Smooth muscle cell (in vitro differentiated cells): ENCODE data around the gene HOATZ. TPM values are rescaled to one million over a fixed set of nuclear protein-coding genes. Genes with fewer than 3 reads are reported as not detected.

Source experiments
- DNase-seq: peaks from one replicate; lab custom pipeline; 2025; ENCODE audit not compliant: unreplicated experiment; lab: John Stamatoyannopoulos, UW
- H2AFZ ChIP-seq: fragments of 200-600 bp; sonication (generic); 2 replicates; pipeline ENCODE4 v1.6.0; 2016; ENCODE audit warnings: antibody characterized with exemption, low read depth, mild to moderate bottlenecking
- H3F3A ChIP-seq: fragments of 200-600 bp; sonication (generic); 2 replicates; pipeline ENCODE4 v1.6.0; 2017; ENCODE audit warnings: antibody characterized with exemption, low read depth
- H3K27ac ChIP-seq: fragments of 200-600 bp; sonication (generic); 2 replicates; pipeline ENCODE4 v1.5.1; 2016; ENCODE audit warnings: low read depth, mild to moderate bottlenecking
- H3K27me3 ChIP-seq: fragments of 200-600 bp; sonication (generic); 2 replicates; pipeline ENCODE4 v1.6.1; 2016; ENCODE audit warnings: low read depth, mild to moderate bottlenecking
- H3K36me3 ChIP-seq: fragments of 200-600 bp; sonication (generic); 2 replicates; pipeline ENCODE4 v1.5.1; 2016; ENCODE audit warnings: low read depth
- H3K4me1 ChIP-seq: fragments of 200-600 bp; sonication (generic); 2 replicates; pipeline ENCODE4 v1.5.1; 2016; ENCODE audit warnings: low read depth
- H3K4me2 ChIP-seq: fragments of 200-600 bp; sonication (generic); 2 replicates; pipeline ENCODE4 v1.6.0; 2016; ENCODE audit warnings: mild to moderate bottlenecking
- H3K4me3 ChIP-seq: fragments of 200-600 bp; sonication (generic); 2 replicates; pipeline ENCODE4 v1.5.1; 2016; ENCODE audit warnings: mild to moderate bottlenecking
- H3K79me2 ChIP-seq: fragments of 200-600 bp; sonication (generic); 2 replicates; pipeline ENCODE4 v1.6.0; 2016; ENCODE audit warnings: low read depth, mild to moderate bottlenecking
- H3K9ac ChIP-seq: fragments of 200-600 bp; sonication (generic); 2 replicates; pipeline ENCODE4 v1.6.0; 2016; ENCODE audit warnings: low read depth
- H3K9me3 ChIP-seq: fragments of 200-600 bp; sonication (generic); replicated peaks from 2 replicates; pipeline ENCODE4 v1.5.1; 2016; ENCODE audit warnings: low read depth
- H4K20me1 ChIP-seq: fragments of 200-600 bp; sonication (generic); 2 replicates; pipeline ENCODE4 v1.6.0; 2016; ENCODE audit warnings: low read depth
- WGBS: methylation state at CpG from one replicate; pipeline ENCODE4 v1.1.7; 2016; ENCODE audit warnings: low lambda C conversion rate; 5-methylcytosine and 5-hydroxymethylcytosine counted together
- polyA plus RNA-seq: library from polyadenylated mRNA; unstranded; fragments of >200 nt; fragmentation: Nextera tagmentation; extraction: Ambion mirVana; gene quantifications from 2 replicates; pipeline ENCODE4 v1.2.1, GENCODE V29; 2016
- total RNA-seq: library from RNA; depleted of rRNA; stranded (reverse); fragments of >200 nt; gene quantifications from 2 replicates; pipeline ENCODE4 v1.2.3, GENCODE V29; 2014
- TF ChIP-seq, protein P1 (sequence below): fragments of 200-600 bp; sonication (generic); IDR thresholded peaks from 2 replicates; pipeline ENCODE4 v1.5.1; 2017; ENCODE audit warnings: borderline replicate concordance, mild to moderate bottlenecking, antibody characterized with exemption; ENCODE audit not compliant: insufficient read depth, poor library complexity, severe bottlenecking

The HOATZ gene
- total and polyA plus RNA-seq, 2 experiments from 2014 or later: 0.85 to 1.2 TPM

DNA sequence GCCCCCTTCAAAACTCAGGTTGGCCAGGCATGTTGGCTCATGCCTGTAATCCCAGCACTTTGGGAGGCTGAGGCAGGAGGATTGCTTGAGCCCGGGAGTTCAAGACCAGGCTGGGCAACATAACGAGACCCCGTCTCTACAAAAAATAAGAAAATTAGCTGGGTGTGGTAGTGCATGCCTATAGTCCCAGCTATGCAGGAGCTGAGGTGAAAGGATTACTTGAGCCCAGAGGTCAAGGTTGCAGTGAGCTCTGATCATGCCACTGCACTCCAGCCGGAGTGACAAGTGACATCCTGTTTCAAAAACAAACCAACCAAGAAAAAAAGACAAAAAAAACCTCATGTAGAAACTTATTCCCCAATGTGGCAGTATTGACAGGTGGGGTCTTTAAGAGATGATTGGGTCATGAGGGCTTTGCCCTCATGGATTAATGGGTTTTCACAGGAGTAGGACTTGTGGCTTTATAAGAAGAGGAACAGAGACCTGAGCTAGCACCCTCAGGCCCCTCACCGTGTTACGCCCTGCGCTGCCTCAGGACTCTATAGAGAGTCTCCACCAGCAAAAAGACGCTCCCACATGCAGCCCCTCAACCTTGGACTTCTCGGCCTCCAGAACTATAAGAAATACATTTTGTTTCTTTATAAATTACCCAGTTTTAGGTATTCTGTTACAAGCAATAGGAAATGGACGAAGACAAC, 48.3 kb downstream of the HOATZ start:
- Histone ChIP-seq H3K4me3 (no peak overlapping the region), H2AFZ (no peak overlapping the region), H3K4me1 (no peaks in the 10 kb centered on the region), H3K9me3 (no peaks in the 10 kb centered on the region), H3K4me2 (no peak overlapping the region), H3K79me2 (no peaks in the 10 kb centered on the region), H3K27me3 (no peaks in the 10 kb centered on the region), H3F3A (no peaks in the 10 kb centered on the region), H3K9ac (peak overlapping the region; percentile 43), H4K20me1 (no peaks in the 10 kb centered on the region), H3K27ac (peak overlapping the region; percentile 72), H3K36me3 (no peaks in the 10 kb centered on the region)
- WGBS: 90% methylated on average over 10 of the region's 10 CpGs
- no peak for DNase-seq
- TF ChIP-seq, protein P1, sequence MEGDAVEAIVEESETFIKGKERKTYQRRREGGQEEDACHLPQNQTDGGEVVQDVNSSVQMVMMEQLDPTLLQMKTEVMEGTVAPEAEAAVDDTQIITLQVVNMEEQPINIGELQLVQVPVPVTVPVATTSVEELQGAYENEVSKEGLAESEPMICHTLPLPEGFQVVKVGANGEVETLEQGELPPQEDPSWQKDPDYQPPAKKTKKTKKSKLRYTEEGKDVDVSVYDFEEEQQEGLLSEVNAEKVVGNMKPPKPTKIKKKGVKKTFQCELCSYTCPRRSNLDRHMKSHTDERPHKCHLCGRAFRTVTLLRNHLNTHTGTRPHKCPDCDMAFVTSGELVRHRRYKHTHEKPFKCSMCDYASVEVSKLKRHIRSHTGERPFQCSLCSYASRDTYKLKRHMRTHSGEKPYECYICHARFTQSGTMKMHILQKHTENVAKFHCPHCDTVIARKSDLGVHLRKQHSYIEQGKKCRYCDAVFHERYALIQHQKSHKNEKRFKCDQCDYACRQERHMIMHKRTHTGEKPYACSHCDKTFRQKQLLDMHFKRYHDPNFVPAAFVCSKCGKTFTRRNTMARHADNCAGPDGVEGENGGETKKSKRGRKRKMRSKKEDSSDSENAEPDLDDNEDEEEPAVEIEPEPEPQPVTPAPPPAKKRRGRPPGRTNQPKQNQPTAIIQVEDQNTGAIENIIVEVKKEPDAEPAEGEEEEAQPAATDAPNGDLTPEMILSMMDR: no peak

DNA sequence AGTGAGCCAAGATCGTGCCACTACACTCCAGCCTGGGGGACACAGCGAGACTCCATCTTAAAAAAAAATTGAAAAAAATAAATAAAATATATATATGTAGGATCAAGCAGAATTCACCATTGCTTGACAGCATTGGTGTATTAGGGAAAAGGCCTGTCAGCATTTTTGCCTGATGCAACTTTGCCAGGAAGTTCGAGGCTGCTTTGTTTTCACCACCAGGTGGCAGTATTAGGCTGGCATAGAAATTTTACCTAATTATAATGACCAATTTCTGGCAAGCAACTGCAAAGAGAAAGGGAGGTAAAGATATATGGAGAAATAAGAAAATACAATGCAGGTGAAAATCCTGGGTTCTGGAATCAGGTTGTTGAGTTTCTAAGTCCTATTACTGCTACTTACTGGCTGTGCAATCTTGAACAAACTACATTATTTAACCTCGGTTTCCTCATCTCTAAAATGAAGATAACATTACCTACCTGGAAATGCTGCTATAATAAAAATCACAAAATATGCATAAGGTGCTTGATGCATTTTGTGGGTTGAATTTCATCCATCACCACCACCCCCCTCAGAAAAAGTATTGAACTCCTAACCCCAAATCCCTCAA, 50.6 kb downstream of the HOATZ start:
- no peak overlapping the region for H3K4me3 ChIP-seq
- H3K36me3 ChIP-seq: no peaks in the 10 kb centered on the region
- no peaks in the 10 kb centered on the region for H3F3A ChIP-seq
- no peaks in the 10 kb centered on the region for H3K27me3 ChIP-seq
- TF ChIP-seq, protein P1: peak; percentile 91
- WGBS: 63% methylated on average over 4 of the region's 4 CpGs
- DNase-seq: peak; percentile 4
- no peak overlapping the region for H3K9ac ChIP-seq
- no peak overlapping the region for H3K27ac ChIP-seq
- H4K20me1 ChIP-seq: no peaks in the 10 kb centered on the region
- H3K9me3 ChIP-seq: no peaks in the 10 kb centered on the region
- H2AFZ ChIP-seq: no peak overlapping the region
- H3K4me1 ChIP-seq: peaks cover 2% of the 10 kb centered on the region
- H3K4me2 ChIP-seq: no peak overlapping the region
- H3K79me2 ChIP-seq: no peaks in the 10 kb centered on the region

DNA sequence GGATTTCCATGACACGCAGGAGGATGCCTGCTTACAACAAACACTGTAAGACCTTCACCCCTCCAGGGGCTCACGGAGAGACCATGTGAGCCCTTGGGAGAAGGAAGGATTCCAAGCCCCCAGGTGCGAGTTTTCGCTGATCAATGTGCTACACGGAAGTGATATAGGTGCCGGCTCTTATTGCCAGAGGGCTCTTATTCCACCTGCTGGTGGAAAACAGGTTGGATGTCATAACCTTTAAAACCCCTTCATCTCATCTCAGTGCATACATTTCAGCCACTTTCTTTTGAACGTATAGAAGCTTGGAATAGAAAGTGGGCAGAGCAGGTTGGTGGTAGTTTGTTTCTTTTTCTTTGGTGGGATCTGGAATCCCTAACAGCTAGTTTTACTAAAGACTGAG, 51.7 kb downstream of the HOATZ start:
- no peaks in the 10 kb centered on the region for H3F3A ChIP-seq
- H4K20me1 ChIP-seq: no peaks in the 10 kb centered on the region
- H3K27ac ChIP-seq: no peak overlapping the region
- DNase-seq: no peak
- 77% methylated on average over 7 of the region's 7 CpGs for WGBS
- H2AFZ ChIP-seq: no peak overlapping the region
- H3K4me3 ChIP-seq: no peak overlapping the region
- no peaks in the 10 kb centered on the region for H3K36me3 ChIP-seq
- H3K4me1 ChIP-seq: peaks cover 5% of the 10 kb centered on the region
- no peak overlapping the region for H3K4me2 ChIP-seq
- H3K9me3 ChIP-seq: no peaks in the 10 kb centered on the region
- TF ChIP-seq, protein P1: no peak
- no peak overlapping the region for H3K9ac ChIP-seq
- no peaks in the 10 kb centered on the region for H3K27me3 ChIP-seq
- no peaks in the 10 kb centered on the region for H3K79me2 ChIP-seq
